Activated CD4-positive, alpha-beta T cell treated with anti-CD3 and anti-CD28 coated beads for 36 hours (primary cell): ENCODE data around the gene DRC1. TPM values are rescaled to one million over a fixed set of nuclear protein-coding genes. Genes with fewer than 3 reads are reported as not detected.

Experiments
- ATAC-seq: fragments of 200-7000 bp; cut with Tn5 transposase; one replicate; pipeline ENCODE4 v1.10.0; 2021; ENCODE audit warnings: mild to moderate bottlenecking, moderate library complexity
- CTCF ChIA-PET: fragments of 350-600 bp; sonication (Branson Sonifier 250); formaldehyde crosslinking; loops from one replicate; lab custom pipeline; 2021; ENCODE audit warnings: antibody characterized with exemption; lab: Charles Lee
- POLR2A ChIA-PET: fragments of 350-600 bp; sonication (Branson Sonifier 250); formaldehyde crosslinking; loops from one replicate; lab custom pipeline; 2021; ENCODE audit warnings: antibody characterized with exemption, inconsistent platforms; lab: Charles Lee
- DNase-seq: peaks from one replicate; pipeline ENCODE4 v3.0.0-alpha.2; 2020
- H3K27ac Mint-ChIP-seq: one replicate; pipeline ENCODE4 v1.8.0; 2021; ENCODE audit warnings: mixed read lengths
- H3K27me3 Mint-ChIP-seq: one replicate; pipeline ENCODE4 v1.8.0; 2021; ENCODE audit warnings: mixed read lengths
- H3K36me3 Mint-ChIP-seq: one replicate; pipeline ENCODE4 v1.8.0; 2021; ENCODE audit warnings: low read depth, mixed read lengths
- H3K4me1 Mint-ChIP-seq: one replicate; pipeline ENCODE4 v1.8.0; 2021; ENCODE audit warnings: mixed read lengths
- H3K4me3 Mint-ChIP-seq: one replicate; pipeline ENCODE4 v1.8.0; 2021; ENCODE audit warnings: mild to moderate bottlenecking, moderate library complexity, mixed read lengths
- H3K9me3 Mint-ChIP-seq: one replicate; pipeline ENCODE4 v1.8.0; 2021; ENCODE audit warnings: low read depth, mixed read lengths
- intact Hi-C, 2 experiments: fragments of 100-400 bp; cut with DNase I in 1 of 2; cut with micrococcal nuclease in 1 of 2; formaldehyde crosslinking; loops; one replicate each; pipeline versions ENCODE4 v1.14.2 to v1.15.1; 2022 to 2024; cut with DNase I, micrococcal nuclease
- total RNA-seq, 2 experiments: library from RNA; stranded (reverse); gene quantifications; one replicate each; pipeline ENCODE4 v1.2.3, GENCODE V29; 2021

DRC1 gene
- total RNA-seq, 2 experiments from 2014 or later = not detected

GRCh38 chr2:26504002-26504401 lies 102.3 kb downstream of the DRC1 start:
- CTCF ChIA-PET = interaction anchor here (1.1 to 4.3 kb wide), 5 partner anchors 16 to 242 kb away, joined by 3 to 31 read pairs (median 4); no protein-coding TSS in a partner anchor
- intact Hi-C loops = loop anchor here in 1 of 2 experiments (5.0 kb wide), 1 partner anchor 157 kb away; the partner anchor contains the start of genes ADGRF3 and SELENOI
- no peak for DNase-seq
- peak overlapping the region; percentile 65 for H3K4me3 Mint-ChIP-seq
- no peaks in the 10 kb centered on the region for H3K9me3 Mint-ChIP-seq
- peaks cover 3% of the 10 kb centered on the region for H3K4me1 Mint-ChIP-seq
- H3K27ac Mint-ChIP-seq = peak overlapping the region; percentile 63
- no peak for ATAC-seq
- no peaks in the 10 kb centered on the region for H3K36me3 Mint-ChIP-seq
- peaks cover 1% of the 10 kb centered on the region for H3K27me3 Mint-ChIP-seq
- POLR2A ChIA-PET = no interaction called here

- Mint-ChIP-seq H3K4me1 (peaks cover 3% of the 10 kb centered on the region), H3K4me3 (no peak overlapping the region), H3K27ac (no peak overlapping the region), H3K9me3 (no peaks in the 10 kb centered on the region), H3K27me3 (peaks cover 1% of the 10 kb centered on the region), H3K36me3 (no peaks in the 10 kb centered on the region)
- ChIA-PET CTCF (interaction anchor here (1.6 kb wide), 1 partner anchor 14 kb away, joined by 5 read pairs; no protein-coding TSS in a partner anchor), POLR2A (no interaction called here)
- intact Hi-C loops = no loop called here
- no peak for DNase-seq
- no peak for ATAC-seq
Observed at GRCh38 chr2:26506279-26506678, 104.6 kb downstream of the DRC1 start.

Other genes starting within 250 kb of the DRC1 start
- 1 to 10 TPM; 3.2 to 5.7 TPM for gene GAREM2, start 228.8 kb upstream of the DRC1 start, total RNA-seq
- 100 to 1,000 TPM; 149 to 154 TPM for gene HADHA, start 157.3 kb upstream of the DRC1 start, total RNA-seq
- 10 to 100 TPM; 71.4 to 73.4 TPM for gene HADHB, start 157.0 kb upstream of the DRC1 start, total RNA-seq
- 10 to 100 TPM; 26.5 to 42.3 TPM for gene SELENOI, start 55.8 kb upstream of the DRC1 start, total RNA-seq
- 1 to 10 TPM; 3.1 to 4.1 TPM for gene ADGRF3, start 55.1 kb upstream of the DRC1 start, total RNA-seq
- 1 to 10 TPM; 1.9 to 2.3 TPM for gene OTOF, start 76.2 kb downstream of the DRC1 start, total RNA-seq
- gene CIB4, start 239.4 kb downstream of the DRC1 start, total RNA-seq = not detected